Hematopoietic multipotent progenitor cell (in vitro differentiated cells): ENCODE results near the gene DSCAML1. TPM values are rescaled to one million over a fixed set of nuclear protein-coding genes. Genes with fewer than 3 reads are reported as not detected.

ENCODE experiments used
- DNase-seq, 3 donors: peaks; one replicate each; pipeline ENCODE4 v3.0.0-alpha.2; 2011 to 2015; ENCODE audit warnings: low read depth in 2 of 3, low spot score in 2 of 3
- total RNA-seq: library from RNA; depleted of rRNA; stranded (reverse); fragments of >200 nt; gene quantifications from one replicate; pipeline ENCODE4 v1.2.3, GENCODE V29; 2012

The DSCAML1 gene
- total RNA-seq, 1 donor, result 0.27 TPM

GRCh38 chr11:117623831-117624271 lies 173.2 kb downstream of the DSCAML1 start:
- DNase-seq, result no peak

GRCh38 chr11:117621226-117621625 lies 175.8 kb downstream of the DSCAML1 start:
- no peak for DNase-seq

- DNase-seq, result no peak
Measured at GRCh38 chr11:117620659-117621058, 176.4 kb downstream of the DSCAML1 start.

GRCh38 chr11:117620086-117620485 lies 176.9 kb downstream of the DSCAML1 start:
- DNase-seq, result no peak

- DNase-seq, result no peak
Measured at GRCh38 chr11:117619661-117620060, 177.4 kb downstream of the DSCAML1 start.

- no peak for DNase-seq
Measured at GRCh38 chr11:117618982-117619355, 178.0 kb downstream of the DSCAML1 start.

- no peak for DNase-seq
Measured at GRCh38 chr11:117618302-117618981, 178.6 kb downstream of the DSCAML1 start.

- no peak for DNase-seq
Measured at GRCh38 chr11:117616979-117617378, 180.0 kb downstream of the DSCAML1 start.

GRCh38 chr11:117614728-117615127 lies 182.3 kb downstream of the DSCAML1 start:
- no peak for DNase-seq

- DNase-seq, result no peak
Measured at GRCh38 chr11:117613521-117613920, 183.5 kb downstream of the DSCAML1 start.

GRCh38 chr11:117612177-117612576 lies 184.8 kb downstream of the DSCAML1 start:
- DNase-seq, result no peak

- DNase-seq, result no peak
Measured at GRCh38 chr11:117610901-117611300, 186.1 kb downstream of the DSCAML1 start.

- DNase-seq, result no peak
Measured at GRCh38 chr11:117610045-117610444, 187.0 kb downstream of the DSCAML1 start.

- DNase-seq, result no peak
Measured at GRCh38 chr11:117607449-117607848, 189.6 kb downstream of the DSCAML1 start.

- DNase-seq, result no peak
Measured at GRCh38 chr11:117606790-117607189, 190.2 kb downstream of the DSCAML1 start.

- DNase-seq, result no peak
Measured at GRCh38 chr11:117606211-117606610, 190.8 kb downstream of the DSCAML1 start.

GRCh38 chr11:117605331-117605730 lies 191.7 kb downstream of the DSCAML1 start:
- DNase-seq, result no peak

GRCh38 chr11:117604336-117604995 lies 192.6 kb downstream of the DSCAML1 start:
- no peak for DNase-seq

GRCh38 chr11:117603932-117604331 lies 193.1 kb downstream of the DSCAML1 start:
- no peak for DNase-seq

- no peak for DNase-seq
Measured at GRCh38 chr11:117601006-117601708, 195.9 kb downstream of the DSCAML1 start.

- DNase-seq, result no peak
Measured at GRCh38 chr11:117600234-117600783, 196.7 kb downstream of the DSCAML1 start.
